Endometrial microvascular endothelial cells (primary cell): ENCODE data around the gene ATXN10. TPM values are rescaled to one million over a fixed set of nuclear protein-coding genes. Genes with fewer than 3 reads are reported as not detected.

Experiments used
- in situ Hi-C: cut with HindIII; loops from 2 replicates; pipeline ENCODE4 v1.10.0; 2017; ENCODE audit warnings: low sequenced_read_pairs, low pct_unique_long_range_greater_than_20kb; ENCODE audit errors: inconsistent ontology term
- total RNA-seq: library from RNA; depleted of rRNA; stranded (reverse); fragments of >200 nt; gene quantifications from one replicate; pipeline ENCODE4 v1.2.3, GENCODE V29; 2015; ENCODE audit errors: inconsistent ontology term

The ATXN10 gene
- total RNA-seq, 1 donor from 2014 or later: 132 TPM

DNA sequence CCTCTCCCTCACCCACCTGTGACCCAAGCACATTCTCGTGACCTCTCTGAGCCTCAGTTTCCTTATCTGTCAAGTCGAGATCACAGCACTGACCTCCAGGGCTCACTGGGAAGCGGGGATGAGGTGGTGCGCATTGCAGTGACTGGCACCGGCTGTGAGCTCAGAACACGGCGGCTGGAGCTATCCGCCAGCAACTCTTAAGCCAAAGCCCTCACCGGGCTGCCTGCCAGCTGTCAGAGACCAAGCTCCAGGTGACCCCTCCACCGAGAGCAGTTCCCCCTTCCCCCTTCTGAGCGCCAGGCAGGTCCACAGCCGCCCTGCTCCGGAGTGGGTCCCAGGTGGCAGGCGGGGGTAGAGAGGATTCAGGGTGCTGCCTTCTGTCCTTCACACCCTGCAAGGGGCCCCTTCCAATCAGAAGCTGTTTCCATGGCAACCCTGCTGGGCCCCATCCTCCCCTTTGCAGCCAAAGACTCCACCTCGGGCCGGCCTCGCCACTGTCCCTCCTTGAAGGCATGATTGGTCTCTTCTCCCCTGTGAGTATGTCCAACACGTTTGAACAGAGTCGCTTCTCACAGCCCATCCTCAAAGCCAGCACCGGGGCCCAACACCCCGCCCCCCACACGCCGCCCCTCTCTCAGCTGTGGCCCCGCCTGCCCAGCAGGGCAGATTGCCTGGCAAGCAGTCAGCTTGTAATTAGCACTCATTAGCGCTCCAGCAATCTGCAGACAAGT lies 206.6 kb downstream of the ATXN10 start:
- in situ Hi-C loops: no loop called here

DNA sequence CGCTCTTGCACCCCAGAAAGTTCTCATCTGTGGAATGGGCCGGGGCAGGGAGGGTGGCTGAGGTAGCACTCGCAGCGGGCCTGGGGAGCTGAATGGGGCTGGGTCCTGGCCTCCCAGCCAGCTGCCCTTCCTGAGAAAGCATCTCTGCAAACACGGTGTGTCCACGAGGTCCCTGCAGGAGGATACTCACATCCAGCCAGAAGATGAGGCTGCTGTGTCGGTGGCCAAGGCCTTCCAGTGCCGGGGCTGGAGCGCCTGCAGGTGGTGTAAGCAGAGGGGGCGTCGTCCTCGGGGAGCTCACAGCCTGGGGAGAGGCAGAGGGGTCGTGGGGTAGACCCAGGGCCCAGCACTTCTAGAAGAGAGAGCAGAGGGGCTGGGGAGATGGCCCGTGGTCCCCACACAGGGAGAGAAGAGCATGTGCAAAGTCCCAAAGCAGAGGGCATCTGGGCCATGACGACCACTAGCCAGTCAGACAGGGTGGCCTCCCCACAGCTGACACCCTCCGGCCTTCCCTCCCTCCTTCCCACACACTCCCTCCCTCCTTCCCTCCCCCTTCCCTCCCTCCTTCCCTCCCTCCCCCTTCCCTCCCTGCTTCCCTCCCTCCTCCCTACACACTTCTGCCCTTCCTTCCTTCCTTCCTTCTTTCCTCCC lies 207.4 kb downstream of the ATXN10 start:
- in situ Hi-C loops: no loop called here

DNA sequence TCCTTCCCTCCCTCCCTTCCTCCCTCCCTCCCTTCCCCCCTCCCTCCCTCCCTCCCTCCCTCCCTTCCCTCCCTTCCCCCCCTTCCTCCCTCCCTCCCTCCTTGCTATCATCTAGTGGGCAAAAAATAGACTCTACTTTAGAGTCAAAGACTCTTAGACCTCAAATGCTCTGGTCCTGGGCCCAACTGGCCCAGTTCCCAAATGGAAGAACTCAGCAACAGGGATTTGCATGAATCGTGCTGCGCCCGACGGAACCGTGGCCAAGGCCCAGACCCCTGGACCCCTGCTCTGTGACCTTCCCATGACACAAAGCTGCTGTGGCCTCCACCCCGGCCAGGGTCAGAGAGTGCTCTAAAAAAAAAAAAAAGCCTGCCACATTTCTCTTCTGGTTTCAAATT lies 207.9 kb downstream of the ATXN10 start:
- in situ Hi-C loops: no loop called here

DNA sequence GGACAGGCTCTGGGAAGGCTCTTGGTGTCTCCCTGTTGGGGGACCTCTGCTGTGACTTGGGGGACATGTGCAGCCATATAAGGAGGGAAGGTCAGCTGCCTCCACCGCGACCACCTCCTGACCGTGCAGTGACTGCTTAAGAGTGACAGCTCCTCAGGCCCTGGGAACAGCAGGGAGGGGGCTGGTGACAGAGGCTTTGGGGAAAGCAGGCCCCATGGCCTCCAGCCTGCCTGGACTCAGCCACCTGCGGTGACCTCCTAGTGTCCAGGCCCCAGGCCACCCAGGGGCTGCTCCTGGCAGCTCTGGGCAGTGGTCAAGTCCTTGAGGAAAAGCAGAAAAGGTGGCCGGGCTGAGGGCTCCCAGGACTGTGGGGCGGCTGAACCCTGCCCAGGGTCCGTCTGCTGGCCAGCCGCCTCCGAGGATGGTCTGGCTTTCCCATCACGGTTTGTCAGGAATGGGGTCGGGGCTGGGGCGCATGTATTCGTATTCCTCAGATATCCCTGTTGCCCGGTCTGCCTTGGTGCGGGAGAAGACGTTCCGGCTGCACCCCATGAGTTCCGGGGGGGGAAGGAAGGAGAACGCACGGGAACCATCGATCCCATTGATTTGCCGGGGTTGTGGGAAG lies 208.6 kb downstream of the ATXN10 start:
- in situ Hi-C loops: no loop called here

GRCh38 chr22:45880716-45881523 lies 209.3 kb downstream of the ATXN10 start:
- in situ Hi-C loops: no loop called here

DNA sequence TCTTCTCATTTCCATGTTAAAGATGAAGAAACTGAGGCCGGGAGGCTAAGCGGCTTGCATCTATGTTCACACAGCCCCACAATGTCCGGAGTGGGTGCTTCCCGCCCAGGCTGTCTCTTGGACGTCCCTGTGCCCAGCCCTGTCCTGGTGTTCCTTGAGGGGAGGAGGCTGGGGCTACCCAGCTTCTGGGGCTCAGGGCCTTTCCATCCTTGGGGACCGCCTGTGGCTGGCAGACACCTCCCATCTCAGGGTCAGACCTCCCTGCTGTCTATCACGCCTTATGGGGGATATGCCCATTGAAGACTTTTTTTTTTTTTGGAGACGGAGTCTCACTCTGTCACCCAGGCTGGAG lies 209.9 kb downstream of the ATXN10 start:
- in situ Hi-C loops: no loop called here

DNA sequence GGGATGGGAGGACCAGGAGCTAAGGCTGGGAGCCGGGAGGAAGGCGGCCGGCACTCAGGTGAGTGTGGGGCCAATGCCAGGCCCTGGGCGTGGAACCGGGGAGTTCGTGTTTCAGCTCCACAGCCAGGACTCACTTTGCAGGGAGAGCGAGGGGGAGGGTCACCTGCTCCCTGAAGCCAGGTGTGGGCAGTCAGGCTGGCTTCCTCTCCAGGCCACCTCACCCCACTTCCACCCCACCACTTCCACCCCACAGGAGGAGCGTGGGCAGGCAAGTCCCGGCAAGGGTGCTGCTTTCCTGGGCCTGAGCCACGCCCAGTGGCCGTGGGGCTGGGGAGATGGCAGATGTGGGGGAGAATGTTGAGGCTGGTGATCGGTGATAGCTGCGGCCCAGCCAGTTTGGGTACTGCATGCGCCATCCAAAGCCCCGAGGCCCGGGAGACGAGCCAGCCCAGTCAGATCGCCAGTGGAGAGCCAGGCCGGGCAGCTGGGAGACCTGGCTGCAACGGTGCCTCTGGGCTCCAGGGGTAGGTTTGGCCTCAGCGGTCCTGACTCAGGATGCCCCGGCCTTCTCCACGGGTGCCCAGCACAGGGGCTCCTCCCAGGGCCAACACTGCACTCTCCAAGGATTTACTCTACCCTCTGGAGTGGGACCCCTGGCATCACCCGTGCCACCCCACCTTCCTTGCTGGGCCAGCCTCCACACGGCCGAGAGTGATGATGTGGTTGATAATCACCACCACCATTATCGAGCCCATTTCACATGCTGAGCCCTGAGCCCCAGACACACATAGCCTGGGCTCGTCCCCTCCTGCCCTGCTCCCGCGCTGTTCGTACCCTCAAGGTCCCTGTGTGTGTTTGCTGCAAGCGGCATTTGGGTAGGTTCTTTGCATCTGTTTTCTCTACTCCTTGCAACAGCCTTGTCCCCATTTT lies 211.5 kb downstream of the ATXN10 start:
- in situ Hi-C loops: no loop called here

- in situ Hi-C loops: no loop called here
Observed at GRCh38 chr22:45883811-45884170, 212.2 kb downstream of the ATXN10 start.

GRCh38 chr22:45884201-45885062 lies 212.8 kb downstream of the ATXN10 start:
- in situ Hi-C loops: no loop called here

GRCh38 chr22:45885171-45885840 lies 213.7 kb downstream of the ATXN10 start:
- in situ Hi-C loops: no loop called here

DNA sequence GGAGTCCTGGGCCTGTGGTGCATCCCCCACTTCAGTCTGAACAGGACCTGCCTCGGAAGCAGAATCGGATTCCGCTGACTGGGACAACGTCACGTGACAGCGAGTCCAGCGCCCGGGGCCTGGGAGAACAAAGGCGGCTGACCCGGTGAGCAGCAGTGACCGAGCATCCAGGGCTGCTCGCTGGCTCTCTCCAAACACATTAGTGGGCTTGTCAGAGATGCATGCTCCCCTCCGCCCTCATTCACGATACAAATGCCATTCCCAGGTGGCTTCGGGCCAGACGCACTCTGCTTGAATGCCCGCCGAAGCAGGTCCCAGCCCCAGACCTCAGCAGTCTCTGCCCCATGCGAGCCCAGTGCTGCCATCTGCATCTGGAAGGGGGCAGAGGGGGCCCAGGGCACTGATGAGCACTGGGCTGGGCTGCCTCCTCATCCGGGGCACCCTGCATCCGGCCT lies 214.3 kb downstream of the ATXN10 start:
- in situ Hi-C loops: no loop called here

DNA sequence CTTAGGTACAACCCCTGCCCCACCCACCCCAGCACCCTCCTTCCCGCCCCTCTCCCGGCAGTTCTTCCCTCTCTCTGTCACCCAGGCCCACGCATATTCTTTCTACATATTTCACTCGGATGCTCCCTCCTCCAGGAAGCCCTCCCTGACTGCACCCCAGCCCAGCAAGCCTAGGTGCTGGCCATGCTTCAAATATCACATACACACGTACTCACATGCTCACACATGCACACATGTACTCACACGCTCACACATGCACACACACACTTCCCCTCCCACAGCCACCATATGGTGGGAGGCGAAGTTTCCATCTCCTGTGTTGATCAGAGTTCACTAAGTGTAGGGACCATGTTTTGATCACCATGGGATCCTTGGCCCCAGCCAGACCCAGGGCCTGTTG lies 214.9 kb downstream of the ATXN10 start:
- in situ Hi-C loops: no loop called here

GRCh38 chr22:45887202-45888131 lies 215.8 kb downstream of the ATXN10 start:
- in situ Hi-C loops: no loop called here

DNA sequence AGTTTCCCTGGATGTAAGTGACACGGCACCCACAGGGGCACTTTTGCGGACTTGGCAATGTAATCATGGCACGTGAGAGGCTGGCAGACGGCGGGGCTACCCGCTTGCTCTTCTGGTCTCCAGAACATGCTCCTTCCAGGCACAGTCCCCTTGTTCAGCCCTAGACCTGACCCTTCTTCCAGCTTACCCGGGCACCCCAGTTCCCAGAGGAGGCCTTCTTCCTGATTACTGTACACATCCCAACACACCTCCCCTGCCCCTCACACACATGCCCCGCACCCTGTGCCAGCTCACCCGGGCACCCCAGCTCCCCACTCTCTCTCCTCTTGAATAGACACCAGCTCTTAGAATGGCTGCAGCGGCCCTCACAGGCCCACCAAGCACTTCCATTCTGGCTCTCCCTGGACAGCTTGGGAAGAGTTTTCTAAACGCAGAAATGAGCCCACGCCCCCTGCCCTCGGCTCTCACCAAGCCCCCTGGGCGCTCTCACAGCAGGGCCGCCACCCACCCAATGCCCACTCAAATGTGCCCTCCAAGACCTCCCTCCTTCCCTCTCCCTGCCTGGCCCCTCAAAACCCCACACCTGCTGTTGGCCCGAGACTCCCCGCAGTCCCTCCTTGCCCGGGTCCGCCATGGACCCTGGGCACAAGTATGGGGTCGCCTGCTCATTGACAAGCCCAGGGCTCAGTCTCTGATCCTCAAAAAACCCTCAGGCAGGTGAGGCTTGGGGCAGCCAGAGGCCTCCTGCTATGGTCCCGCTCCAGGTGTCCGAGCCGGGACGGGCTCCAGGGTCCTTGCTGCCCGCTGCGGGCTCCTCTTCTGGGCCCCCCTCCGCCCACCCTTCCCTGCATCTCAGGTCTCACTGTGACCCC lies 216.8 kb downstream of the ATXN10 start:
- in situ Hi-C loops: no loop called here

GRCh38 chr22:45889093-45889538 lies 217.5 kb downstream of the ATXN10 start:
- in situ Hi-C loops: no loop called here
